Choroid plexus epithelial cell (primary cell): ENCODE results near the gene GRIA1.
"Not testable (repeated sequence)": the region's sequence is repeated elsewhere in the genome, so short reads cannot be mapped to it uniquely, and the experiment has no call there.

ENCODE experiments used
- DNase-seq: peaks from one replicate; pipeline ENCODE4 v3.0.0-alpha.2; 2010; ENCODE audit warnings: low read depth
- H3K4me3 ChIP-seq: 2 replicates; pipeline ENCODE4 v1.5.1; 2011; ENCODE audit warnings: low read depth, mild to moderate bottlenecking, control low read depth, low read length, moderate library complexity
- CTCF ChIP-seq: conservative IDR thresholded peaks from 2 replicates; pipeline ENCODE4 v1.5.1; 2011; ENCODE audit warnings: low read depth, mild to moderate bottlenecking, control low read depth, inconsistent platforms, low read length, moderate library complexity

Gene GRIA1

GRCh38 chr5:153712946-153713345, 222.5 kb downstream of the GRIA1 start:
- TF ChIP-seq CTCF = no peak
- no peak overlapping the region for H3K4me3 ChIP-seq
- DNase-seq = no peak

GRCh38 chr5:153713943-153714342, 223.5 kb downstream of the GRIA1 start:
- H3K4me3 ChIP-seq = no peak overlapping the region
- no peak for TF ChIP-seq CTCF
- no peak for DNase-seq

- TF ChIP-seq CTCF = no peak
- H3K4me3 ChIP-seq = no peak overlapping the region
- no peak for DNase-seq
Measured at GRCh38 chr5:153714798-153715197, 224.3 kb downstream of the GRIA1 start.

GRCh38 chr5:153717287-153717686, 226.8 kb downstream of the GRIA1 start:
- H3K4me3 ChIP-seq = no peak overlapping the region
- no peak for TF ChIP-seq CTCF
- DNase-seq = no peak

GRCh38 chr5:153718713-153719112, 228.2 kb downstream of the GRIA1 start:
- TF ChIP-seq CTCF = no peak
- no peak for DNase-seq
- no peak overlapping the region for H3K4me3 ChIP-seq

GRCh38 chr5:153719324-153719723, 228.9 kb downstream of the GRIA1 start:
- H3K4me3 ChIP-seq = no peak overlapping the region
- no peak for TF ChIP-seq CTCF
- no peak for DNase-seq

- DNase-seq, H3K4me3 ChIP-seq: not testable (repeated sequence)
Measured at GRCh38 chr5:153723022-153723610, 232.6 kb downstream of the GRIA1 start.
